Karpas-422 (cell line): Measurements from ENCODE around the gene ASB2. TPM values are rescaled to one million over a fixed set of nuclear protein-coding genes. Genes with fewer than 3 reads are reported as not detected.

Experiments used
- DNase-seq: peaks from one replicate; pipeline ENCODE4 v3.0.0-alpha.2; 2015
- H2AFZ ChIP-seq: fragments of 200-600 bp; sonication (generic); 2 replicates; pipeline ENCODE4 v1.6.1; 2014; ENCODE audit warnings: antibody characterized with exemption, low read length, mixed read lengths
- H3K27ac ChIP-seq: fragments of 200-600 bp; sonication (generic); 2 replicates; pipeline ENCODE4 v1.5.1; 2014; ENCODE audit warnings: mild to moderate bottlenecking, low read length, moderate library complexity
- H3K27me3 ChIP-seq: fragments of 200-600 bp; sonication (generic); 2 replicates; pipeline ENCODE4 v1.6.1; 2014; ENCODE audit warnings: low read length, mixed read lengths
- H3K36me3 ChIP-seq: fragments of 200-600 bp; sonication (generic); 2 replicates; pipeline ENCODE4 v1.6.1; 2014; ENCODE audit warnings: low read length, mixed read lengths; ENCODE audit not compliant: insufficient read depth
- H3K4me1 ChIP-seq: fragments of 200-600 bp; sonication (generic); 2 replicates; pipeline ENCODE4 v1.6.1; 2014; ENCODE audit warnings: mild to moderate bottlenecking, low read length, mixed read lengths
- H3K4me2 ChIP-seq: fragments of 200-600 bp; sonication (generic); 2 replicates; pipeline ENCODE4 v1.6.1; 2014; ENCODE audit warnings: low read length, low read depth, mild to moderate bottlenecking; ENCODE audit not compliant: poor library complexity, severe bottlenecking
- H3K4me3 ChIP-seq: fragments of 200-600 bp; sonication (generic); 2 replicates; pipeline ENCODE4 v1.5.1; 2014; ENCODE audit warnings: mild to moderate bottlenecking, antibody characterized with exemption, low read length, mixed read lengths
- H3K79me2 ChIP-seq: fragments of 200-600 bp; sonication (generic); 2 replicates; pipeline ENCODE4 v1.6.1; 2014; ENCODE audit warnings: mild to moderate bottlenecking, low read length, mixed read lengths
- H3K9ac ChIP-seq: fragments of 200-600 bp; sonication (generic); 2 replicates; pipeline ENCODE4 v1.6.0; 2014; ENCODE audit warnings: low read length
- H3K9me2 ChIP-seq: fragments of 200-600 bp; sonication (generic), shearing (Covaris generic); replicated peaks from 2 replicates; pipeline ENCODE4 v1.6.0; 2014; ENCODE audit warnings: mild to moderate bottlenecking, low read length, moderate library complexity; ENCODE audit not compliant: insufficient read depth
- H3K9me3 ChIP-seq: fragments of 300-700, 200-600 bp; sonication (generic); 2 replicates; pipeline ENCODE4 v1.6.1; 2014; ENCODE audit warnings: low read length, mixed read lengths
- H4K20me1 ChIP-seq: fragments of 200-600 bp; sonication (generic); 2 replicates; pipeline ENCODE4 v1.6.1; 2014; ENCODE audit warnings: mild to moderate bottlenecking, antibody characterized with exemption, low read length, low read depth; ENCODE audit not compliant: insufficient read depth
- total RNA-seq: library from RNA; depleted of rRNA; stranded (reverse); fragments of >200 nt; shearing (Covaris generic); gene quantifications from 2 replicates; pipeline ENCODE4 v1.2.3, GENCODE V29; 2014; ENCODE audit warnings: low replicate concordance

The ASB2 gene
- total RNA-seq, 1 experiment from 2014 or later: 2.3 TPM

- Histone ChIP-seq H3K27ac (no peak overlapping the region), H3K27me3 (no peaks in the 10 kb centered on the region), H3K9me2 (no peaks in the 10 kb centered on the region), H2AFZ (no peak overlapping the region), H3K4me1 (no peaks in the 10 kb centered on the region), H3K9ac (no peak overlapping the region), H3K79me2 (no peaks in the 10 kb centered on the region), H3K4me3 (no peak overlapping the region), H3K4me2 (no peak overlapping the region), H4K20me1 (0 out of 2 replicates have a peak, but pooled peaks cover 4% of the 10 kb centered on the region), H3K9me3 (no peaks in the 10 kb centered on the region), H3K36me3 (no peaks in the 10 kb centered on the region)
- DNase-seq: peak; percentile 83
These were observed 29.1 kb upstream of the ASB2 start for GRCh38 chr14:94005324-94006073.

- Histone ChIP-seq H3K36me3 (no peaks in the 10 kb centered on the region), H3K9me3 (no peaks in the 10 kb centered on the region), H3K27me3 (no peaks in the 10 kb centered on the region), H3K4me2 (no peak overlapping the region), H3K79me2 (no peaks in the 10 kb centered on the region), H3K27ac (no peak overlapping the region), H3K9ac (no peak overlapping the region), H4K20me1 (0 out of 2 replicates have a peak, but pooled peaks cover 4% of the 10 kb centered on the region), H3K9me2 (no peaks in the 10 kb centered on the region), H3K4me1 (no peaks in the 10 kb centered on the region), H2AFZ (no peak overlapping the region), H3K4me3 (no peak overlapping the region)
- DNase-seq: no peak
These were observed 27.6 kb upstream of the ASB2 start for GRCh38 chr14:94004015-94004414.

GRCh38 chr14:94003397-94003796, 27.0 kb upstream of the ASB2 start:
- DNase-seq: no peak
- Histone ChIP-seq H3K36me3 (no peaks in the 10 kb centered on the region), H4K20me1 (peaks cover 4% of the 10 kb centered on the region; the same call in 1 of the 2 replicates), H3K9me3 (no peaks in the 10 kb centered on the region), H3K9ac (no peak overlapping the region), H3K79me2 (no peaks in the 10 kb centered on the region), H2AFZ (no peak overlapping the region), H3K4me3 (no peak overlapping the region), H3K9me2 (no peaks in the 10 kb centered on the region), H3K4me1 (no peaks in the 10 kb centered on the region), H3K27ac (no peak overlapping the region), H3K4me2 (no peak overlapping the region), H3K27me3 (no peaks in the 10 kb centered on the region)

GRCh38 chr14:94001501-94002396, 25.4 kb upstream of the ASB2 start:
- DNase-seq: peak; percentile 88
- no peak overlapping the region for H3K4me2 ChIP-seq
- no peaks in the 10 kb centered on the region for H3K4me1 ChIP-seq

GRCh38 chr14:94001016-94001415, 24.6 kb upstream of the ASB2 start:
- Histone ChIP-seq H3K4me1 (no peaks in the 10 kb centered on the region), H3K27ac (no peak overlapping the region), H4K20me1 (peaks cover 12% of the 10 kb centered on the region; the same call in 1 of the 2 replicates), H3K4me2 (no peak overlapping the region), H3K9ac (no peak overlapping the region), H3K9me3 (no peaks in the 10 kb centered on the region), H3K4me3 (no peak overlapping the region), H3K79me2 (no peaks in the 10 kb centered on the region), H3K27me3 (no peaks in the 10 kb centered on the region), H3K9me2 (no peaks in the 10 kb centered on the region), H2AFZ (no peak overlapping the region), H3K36me3 (no peaks in the 10 kb centered on the region)
- no peak for DNase-seq

More at GRCh38 chr14:94001501-94002396, 25.4 kb upstream of the ASB2 start:
- Histone ChIP-seq H4K20me1 (peaks cover 12% of the 10 kb centered on the region; the same call in 1 of the 2 replicates), H3K9me3 (no peaks in the 10 kb centered on the region), H3K79me2 (no peaks in the 10 kb centered on the region), H3K9ac (no peak overlapping the region), H3K4me3 (no peak overlapping the region), H3K27me3 (no peaks in the 10 kb centered on the region), H2AFZ (no peak overlapping the region), H3K36me3 (no peaks in the 10 kb centered on the region), H3K9me2 (no peaks in the 10 kb centered on the region), H3K27ac (no peak overlapping the region)

- H3K9me2 ChIP-seq: no peaks in the 10 kb centered on the region
- H3K9ac ChIP-seq: no peak overlapping the region
- no peak overlapping the region for H3K4me3 ChIP-seq
- H3K9me3 ChIP-seq: no peaks in the 10 kb centered on the region
- no peak for DNase-seq
- no peaks in the 10 kb centered on the region for H3K36me3 ChIP-seq
- H3K79me2 ChIP-seq: no peaks in the 10 kb centered on the region
- peaks cover 12% of the 10 kb centered on the region; the same call in 1 of the 2 replicates for H4K20me1 ChIP-seq
- no peak overlapping the region for H3K4me2 ChIP-seq
- H3K27me3 ChIP-seq: no peaks in the 10 kb centered on the region
- H3K4me1 ChIP-seq: no peaks in the 10 kb centered on the region
- no peak overlapping the region for H2AFZ ChIP-seq
- H3K27ac ChIP-seq: no peak overlapping the region
These were observed 23.9 kb upstream of the ASB2 start for GRCh38 chr14:94000267-94000666.

GRCh38 chr14:93999573-93999972, 23.2 kb upstream of the ASB2 start:
- no peak for DNase-seq

GRCh38 chr14:93998871-93999403, 22.6 kb upstream of the ASB2 start:
- H3K9me3 ChIP-seq: no peaks in the 10 kb centered on the region
- no peaks in the 10 kb centered on the region for H3K27me3 ChIP-seq
- H3K9me2 ChIP-seq: no peaks in the 10 kb centered on the region
- no peak overlapping the region for H3K4me3 ChIP-seq
- no peaks in the 10 kb centered on the region for H3K36me3 ChIP-seq
- no peak overlapping the region for H3K4me2 ChIP-seq
- H3K4me1 ChIP-seq: no peaks in the 10 kb centered on the region
- no peak overlapping the region for H3K9ac ChIP-seq
- H4K20me1 ChIP-seq: peaks cover 7% of the 10 kb centered on the region; the same call in 1 of the 2 replicates
- H3K27ac ChIP-seq: no peak overlapping the region
- no peak for DNase-seq
- no peak overlapping the region for H2AFZ ChIP-seq
- H3K79me2 ChIP-seq: no peaks in the 10 kb centered on the region

More at GRCh38 chr14:93999573-93999972, 23.2 kb upstream of the ASB2 start:
- Histone ChIP-seq H4K20me1 (peaks cover 7% of the 10 kb centered on the region; the same call in 1 of the 2 replicates), H3K27ac (no peak overlapping the region), H3K4me1 (no peaks in the 10 kb centered on the region), H3K27me3 (no peaks in the 10 kb centered on the region), H3K36me3 (no peaks in the 10 kb centered on the region), H3K4me2 (no peak overlapping the region), H3K4me3 (no peak overlapping the region), H2AFZ (no peak overlapping the region), H3K9me2 (no peaks in the 10 kb centered on the region), H3K79me2 (no peaks in the 10 kb centered on the region), H3K9ac (no peak overlapping the region), H3K9me3 (no peaks in the 10 kb centered on the region)
